ENCODE results near the gene CPB2. TPM values are rescaled to one million over a fixed set of nuclear protein-coding genes. Genes with fewer than 3 reads are reported as not detected.

CPB2 gene
- total RNA-seq, 4 donors from 2014 or later = 0.28 TPM; not detected in 3

GRCh38 chr13:46022481-46022880 lies 82.4 kb downstream of the CPB2 start:
- Histone ChIP-seq H3K4me1 (no peaks in the 10 kb centered on the region), H3K27ac (no peak overlapping the region), H3K4me3 (no peak overlapping the region), H3K27me3 (no peaks in the 10 kb centered on the region), H3K36me3 (no peaks in the 10 kb centered on the region), H3K9me3 (no peaks in the 10 kb centered on the region)
- intact Hi-C loops (cut with DNase I; ENCODE audit: low total_unique reads) = no loop called here
- DNase-seq = no peak
- no peak for TF ChIP-seq CTCF (IDR thresholded peaks at IDR 0.05)
- TF ChIP-seq POLR2A (IDR thresholded peaks at IDR 0.05) = no peak

GRCh38 chr13:46016216-46016615 lies 88.6 kb downstream of the CPB2 start:
- Histone ChIP-seq H3K9me3 (no peaks in the 10 kb centered on the region), H3K27me3 (no peaks in the 10 kb centered on the region), H3K36me3 (no peaks in the 10 kb centered on the region), H3K4me3 (no peak overlapping the region), H3K27ac (no peak overlapping the region), H3K4me1 (no peaks in the 10 kb centered on the region)
- intact Hi-C loops (cut with DNase I; ENCODE audit: low total_unique reads) = no loop called here
- DNase-seq = no peak
- TF ChIP-seq POLR2A (IDR thresholded peaks at IDR 0.05) = no peak
- no peak for TF ChIP-seq CTCF (IDR thresholded peaks at IDR 0.05)

- intact Hi-C loops (cut with DNase I; ENCODE audit: low total_unique reads) = no loop called here
- H3K36me3 ChIP-seq = no peaks in the 10 kb centered on the region
- H3K4me3 ChIP-seq = no peak overlapping the region
- no peaks in the 10 kb centered on the region for H3K4me1 ChIP-seq
- H3K27me3 ChIP-seq = no peaks in the 10 kb centered on the region
- no peak overlapping the region for H3K27ac ChIP-seq
- TF ChIP-seq CTCF (IDR thresholded peaks at IDR 0.05) (no peak), POLR2A (IDR thresholded peaks at IDR 0.05) (no peak)
- no peaks in the 10 kb centered on the region for H3K9me3 ChIP-seq
- no peak for DNase-seq
Measured at GRCh38 chr13:46015366-46015765, 89.5 kb downstream of the CPB2 start.

- DNase-seq = no peak
- Histone ChIP-seq H3K9me3 (no peaks in the 10 kb centered on the region), H3K27ac (no peak overlapping the region), H3K27me3 (no peaks in the 10 kb centered on the region), H3K36me3 (no peaks in the 10 kb centered on the region), H3K4me1 (no peaks in the 10 kb centered on the region), H3K4me3 (no peak overlapping the region)
- intact Hi-C loops (cut with DNase I; ENCODE audit: low total_unique reads) = no loop called here
- no peak for TF ChIP-seq POLR2A (IDR thresholded peaks at IDR 0.05)
- no peak for TF ChIP-seq CTCF (IDR thresholded peaks at IDR 0.05)
Measured at GRCh38 chr13:46012404-46012803, 92.4 kb downstream of the CPB2 start.

GRCh38 chr13:46010148-46010547 lies 94.7 kb downstream of the CPB2 start:
- intact Hi-C loops (cut with DNase I; ENCODE audit: low total_unique reads) = no loop called here
- no peaks in the 10 kb centered on the region for H3K27me3 ChIP-seq
- no peak overlapping the region for H3K4me3 ChIP-seq
- H3K4me1 ChIP-seq = no peaks in the 10 kb centered on the region
- no peak for DNase-seq
- no peaks in the 10 kb centered on the region for H3K9me3 ChIP-seq
- H3K27ac ChIP-seq = no peak overlapping the region
- TF ChIP-seq CTCF (IDR thresholded peaks at IDR 0.05) = no peak
- H3K36me3 ChIP-seq = no peaks in the 10 kb centered on the region
